NK-92 (cell line): ENCODE measurements around the gene LECT2.

Source experiments
- DNase-seq: peaks from one replicate; lab custom pipeline; 2025; ENCODE audit not compliant: unreplicated experiment; lab: John Stamatoyannopoulos, UW

Gene LECT2

DNA sequence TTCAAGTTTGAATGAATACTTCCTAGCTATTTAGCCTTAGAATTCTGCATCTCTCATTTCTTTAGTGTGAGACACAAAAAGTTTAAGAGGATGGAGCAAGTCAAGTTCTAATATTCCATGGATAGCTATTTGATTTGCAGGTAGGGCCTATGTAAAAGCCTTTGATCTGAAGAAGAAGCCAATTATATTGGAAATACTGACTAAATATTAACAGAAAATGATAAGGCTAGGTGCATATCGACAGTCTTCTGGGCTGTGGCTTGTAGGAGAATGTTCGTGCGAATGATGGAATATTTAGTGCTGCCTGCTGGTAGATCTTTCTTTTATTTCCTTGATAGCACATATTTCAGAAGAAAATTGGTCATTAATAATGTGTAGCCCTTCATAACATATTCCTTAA lies at the start of gene LECT2:
TSS of gene LECT2 (minus strand) at position 85 of the 400 bp plus-strand sequence. CDS start 150 bp downstream, outside the sequence.
- no peak for DNase-seq

DNA sequence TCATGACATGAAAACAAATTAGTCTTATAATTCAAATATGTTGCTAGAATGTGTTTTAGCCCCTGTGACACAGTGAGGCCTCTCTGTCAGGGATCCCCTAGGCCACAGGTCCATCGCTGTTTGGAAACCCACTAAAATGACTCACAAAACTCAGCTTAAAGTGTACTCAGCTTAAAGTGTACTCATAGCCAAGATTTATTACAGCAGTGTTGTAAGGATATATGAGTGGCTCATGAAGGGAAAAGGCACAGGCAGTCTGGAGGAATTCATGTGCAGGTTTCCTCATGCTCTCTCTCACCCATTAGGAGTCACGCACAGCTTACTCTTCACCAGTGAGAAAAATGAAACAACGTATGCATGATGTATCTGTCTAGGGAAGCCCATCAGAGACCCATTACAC lies 49.7 kb upstream of the LECT2 start:
- DNase-seq, result no peak

DNA sequence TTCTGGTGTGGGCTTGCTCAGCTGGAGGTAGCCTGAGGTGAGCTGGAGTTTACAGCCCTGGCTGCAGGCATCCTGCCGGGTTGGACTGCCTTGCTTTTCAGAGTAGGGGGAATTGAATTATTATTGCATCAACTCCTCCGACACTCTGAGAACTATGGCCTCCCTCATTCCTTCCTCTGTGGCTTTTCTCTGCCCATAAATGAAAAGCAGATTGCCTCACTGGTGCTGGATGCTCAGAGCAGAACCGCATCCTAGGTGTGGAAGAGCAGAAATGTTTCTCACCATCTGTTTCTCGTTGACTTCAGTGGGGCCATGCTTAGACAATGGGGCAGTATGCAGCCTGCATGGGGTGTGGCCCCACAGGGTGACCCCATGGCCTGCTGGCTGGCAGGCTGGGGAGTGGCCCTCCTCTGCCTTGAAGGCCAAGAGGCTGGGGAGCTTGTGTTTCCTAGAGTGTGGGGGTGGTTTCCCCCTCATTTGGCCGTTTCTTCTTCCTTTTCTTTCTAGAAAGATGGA lies 46.7 kb upstream of the LECT2 start:
- no peak for DNase-seq

DNA sequence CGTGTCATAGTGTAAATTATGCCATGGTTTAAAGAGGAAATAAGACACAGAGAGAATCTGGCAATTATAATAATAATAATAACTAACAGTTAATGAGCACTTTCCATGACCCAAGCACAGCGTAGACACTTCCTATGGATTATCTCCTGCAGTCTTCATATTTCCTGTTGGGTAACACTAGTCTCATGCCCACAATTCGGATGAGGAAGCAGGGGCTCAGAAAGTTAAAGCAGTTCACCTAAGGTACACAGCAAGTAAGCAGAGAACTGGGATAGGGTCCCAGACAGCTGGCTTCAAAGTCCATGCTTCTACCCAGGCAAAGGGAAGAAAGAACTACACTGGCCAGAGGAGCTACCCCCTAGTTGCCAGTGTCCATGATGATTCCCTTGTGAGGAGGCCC lies 46.1 kb upstream of the LECT2 start:
- no peak for DNase-seq

DNA sequence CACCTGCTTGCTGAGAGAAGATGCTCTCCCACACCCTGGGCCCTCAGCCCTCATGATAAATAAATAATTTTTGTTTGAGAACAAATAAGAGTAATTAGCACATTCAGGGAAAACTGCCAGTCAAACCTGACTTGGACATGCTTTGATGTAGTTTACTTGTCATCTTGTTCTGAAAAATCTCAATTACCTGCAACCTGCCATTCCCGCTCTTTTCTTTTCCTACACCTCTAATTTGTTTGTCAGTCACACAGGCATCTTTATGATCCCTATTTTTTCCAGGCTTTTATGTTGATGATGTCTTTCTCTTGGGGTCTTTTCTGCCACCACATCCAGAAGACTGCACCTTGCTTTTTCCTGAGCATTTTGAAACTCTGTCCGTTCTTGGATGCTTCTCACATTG lies 45.4 kb upstream of the LECT2 start:
- no peak for DNase-seq

DNA sequence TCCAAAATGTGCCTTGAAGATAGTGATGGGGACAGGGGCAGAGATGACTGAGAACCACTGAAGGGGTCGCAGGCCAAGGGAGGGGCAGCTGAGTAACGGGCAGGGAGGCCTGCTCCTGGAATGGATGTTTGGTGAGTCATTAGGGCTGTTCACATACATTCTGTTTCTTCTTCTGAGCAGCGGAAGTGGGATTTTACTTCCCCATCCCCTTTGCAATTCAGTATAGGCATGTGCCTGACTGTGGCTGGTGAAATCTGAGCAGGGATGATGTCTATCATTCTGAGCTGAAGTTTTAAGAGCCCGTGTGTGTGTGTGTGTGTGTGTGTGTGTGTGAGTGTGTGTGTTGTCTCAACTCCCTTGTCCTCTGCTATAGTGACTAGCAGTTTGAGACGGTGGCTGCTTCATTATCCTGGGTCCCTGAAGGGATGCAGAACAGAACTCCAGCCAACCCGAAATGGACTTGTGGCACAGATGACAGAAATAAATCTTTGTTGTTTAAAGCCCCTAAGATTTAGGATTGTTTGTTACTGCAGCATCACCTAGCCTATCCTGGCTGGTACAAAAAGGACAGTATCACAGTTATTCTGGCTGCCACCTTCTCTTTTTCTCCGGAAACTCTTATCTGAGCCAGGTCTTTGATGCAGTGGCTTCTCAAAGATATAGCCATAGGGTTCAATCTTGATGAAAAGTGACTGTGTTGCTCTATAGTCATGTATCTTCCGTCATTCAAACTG lies 44.8 kb upstream of the LECT2 start:
- DNase-seq, result no peak

DNA sequence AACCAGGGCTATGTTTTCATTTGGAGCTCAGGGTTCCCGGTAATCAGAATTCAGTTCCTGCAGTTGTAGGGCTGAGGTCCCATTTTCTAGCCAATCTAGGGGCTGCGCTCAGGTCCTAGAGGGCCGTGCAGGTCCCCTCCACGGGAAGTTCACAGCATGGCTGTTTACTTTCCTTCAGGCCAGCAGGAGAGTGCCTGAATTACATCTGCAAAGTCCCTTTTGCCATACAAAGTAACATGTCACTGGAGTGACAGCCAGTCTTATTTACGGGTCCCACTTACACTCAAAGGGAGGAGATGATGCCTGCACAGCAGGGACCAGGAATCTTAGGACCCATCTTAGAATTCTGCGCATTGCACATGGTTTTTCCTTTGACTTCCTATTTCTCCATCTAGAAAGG lies 44.1 kb upstream of the LECT2 start:
- DNase-seq, result no peak

DNA sequence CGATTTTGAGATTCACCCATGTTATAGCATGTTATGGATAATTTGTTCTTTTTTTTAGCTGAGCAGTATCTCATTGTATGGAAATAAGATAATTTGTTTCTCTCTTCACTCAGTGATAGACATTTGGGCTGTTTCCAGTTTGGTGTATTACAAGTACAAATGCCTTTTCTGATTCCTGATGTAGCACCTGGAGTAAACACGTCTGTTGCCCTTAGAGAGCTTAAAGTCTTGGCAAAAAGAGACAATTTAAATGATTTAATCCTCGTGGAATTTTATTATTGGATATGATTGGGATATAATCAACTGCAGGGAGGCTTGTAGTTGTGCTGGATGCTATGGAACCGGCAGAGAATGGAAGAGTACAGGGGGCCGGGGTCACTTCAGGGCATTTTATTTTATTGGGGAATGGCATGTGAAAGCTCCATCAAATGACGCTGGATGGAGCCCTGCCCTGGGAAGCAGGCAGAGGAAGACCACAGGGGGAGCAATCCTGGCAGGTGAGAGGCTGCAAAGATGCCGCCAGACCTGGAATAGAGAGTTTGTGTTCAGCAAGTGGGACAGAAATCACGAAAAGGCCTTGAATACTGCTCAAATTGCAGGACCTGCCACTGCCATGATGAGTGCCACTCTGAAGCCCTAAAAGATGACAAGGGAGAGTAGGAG lies 43.0 kb upstream of the LECT2 start:
- no peak for DNase-seq

DNA sequence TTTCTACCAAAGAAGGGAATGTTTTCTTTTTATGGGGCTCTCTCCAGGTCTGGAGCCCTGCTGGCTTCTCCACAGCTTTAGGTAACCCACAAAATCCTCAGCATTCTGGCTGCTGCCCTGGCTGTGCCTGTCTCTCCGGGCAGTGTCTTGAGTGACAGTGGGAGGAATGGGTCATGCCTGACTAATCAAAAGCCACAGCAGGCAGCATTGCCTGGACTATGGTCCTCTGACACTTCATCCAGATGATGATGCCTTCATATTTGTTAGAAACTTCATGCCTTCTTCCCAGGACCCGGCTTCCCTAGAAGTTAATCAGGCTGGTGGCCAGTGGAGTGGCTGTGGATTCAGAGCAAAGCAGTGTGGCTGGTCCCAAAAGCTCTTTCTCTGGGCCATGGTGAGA lies 41.8 kb upstream of the LECT2 start:
- DNase-seq, result no peak

DNA sequence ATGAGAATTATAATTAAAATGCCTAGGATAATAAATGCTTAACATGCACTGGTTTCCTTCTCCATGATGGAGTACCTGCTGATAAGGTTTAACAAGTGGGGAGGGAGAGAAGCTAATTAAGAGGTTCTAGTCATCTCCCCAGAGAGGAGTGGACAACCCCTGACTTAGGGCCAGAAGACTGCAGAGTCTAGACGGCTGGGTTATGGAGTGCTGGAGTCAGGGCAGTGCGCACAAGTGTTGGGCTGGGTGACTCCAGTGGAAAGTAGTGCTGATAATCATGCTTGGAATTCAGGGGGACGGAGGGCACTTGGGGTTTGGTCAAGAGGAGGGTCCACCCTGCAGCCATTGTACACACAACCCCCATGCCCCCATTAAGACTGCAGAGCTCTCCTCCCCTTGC lies 41.2 kb upstream of the LECT2 start:
- no peak for DNase-seq

DNA sequence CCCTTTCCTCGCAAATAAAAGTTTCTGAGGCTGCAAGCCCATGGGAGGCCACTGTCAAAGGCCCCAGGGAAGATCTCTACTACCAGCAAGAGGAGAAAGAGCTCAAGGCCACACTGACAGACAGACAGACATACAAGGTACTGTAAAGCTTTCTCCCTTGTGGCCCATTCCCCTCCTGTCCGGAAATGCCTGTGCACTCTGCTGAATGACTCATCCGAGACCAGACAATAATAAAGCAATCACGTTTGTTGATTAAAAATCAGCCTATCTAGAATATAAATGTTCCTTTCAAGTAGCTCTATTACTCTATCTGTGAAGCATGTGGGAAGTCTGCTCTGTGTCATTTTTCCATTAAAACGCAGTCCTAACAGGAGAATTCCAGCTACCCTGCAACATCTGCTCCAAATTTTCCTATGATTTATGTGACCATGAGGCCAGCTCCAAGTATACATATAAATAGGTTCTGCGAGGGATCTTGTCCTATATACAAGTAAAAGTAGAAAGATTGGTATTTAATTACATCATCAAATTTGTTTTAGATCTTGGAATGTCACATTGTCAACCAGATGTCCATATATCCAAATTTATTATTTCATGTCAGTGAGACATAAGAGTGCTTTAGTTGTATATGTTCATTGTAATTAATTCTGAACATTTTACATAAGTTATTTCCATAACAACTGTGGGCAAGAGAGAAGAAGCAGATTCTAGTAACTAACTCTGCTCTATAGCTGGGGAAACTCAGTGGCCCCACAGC lies 39.3 kb upstream of the LECT2 start:
- DNase-seq, result no peak

DNA sequence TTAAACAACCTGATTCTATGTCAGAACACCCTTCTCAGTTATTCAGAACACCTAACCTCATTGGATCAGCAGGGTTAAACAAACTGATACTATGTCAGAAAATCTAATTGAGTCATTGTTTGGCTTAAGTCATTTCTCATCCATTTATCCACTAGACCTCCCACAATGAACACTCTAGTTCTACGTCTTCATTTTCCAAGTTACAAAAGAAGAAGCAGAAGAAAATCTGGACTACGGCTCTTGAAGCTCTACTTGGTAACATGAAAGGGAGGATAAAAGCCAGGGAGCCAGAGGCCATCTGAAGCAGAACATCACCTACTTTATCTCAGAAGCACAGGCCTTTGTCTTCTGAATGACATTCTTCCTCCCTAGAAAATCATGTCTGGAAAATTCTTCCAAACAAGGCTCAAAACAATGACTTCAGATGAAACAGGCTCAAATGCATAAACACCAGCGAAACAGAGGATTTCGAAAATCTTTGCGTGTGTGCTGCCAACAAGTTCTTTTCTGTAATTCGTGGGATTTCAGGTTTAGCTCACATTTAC lies 38.6 kb upstream of the LECT2 start:
- DNase-seq, result no peak

DNA sequence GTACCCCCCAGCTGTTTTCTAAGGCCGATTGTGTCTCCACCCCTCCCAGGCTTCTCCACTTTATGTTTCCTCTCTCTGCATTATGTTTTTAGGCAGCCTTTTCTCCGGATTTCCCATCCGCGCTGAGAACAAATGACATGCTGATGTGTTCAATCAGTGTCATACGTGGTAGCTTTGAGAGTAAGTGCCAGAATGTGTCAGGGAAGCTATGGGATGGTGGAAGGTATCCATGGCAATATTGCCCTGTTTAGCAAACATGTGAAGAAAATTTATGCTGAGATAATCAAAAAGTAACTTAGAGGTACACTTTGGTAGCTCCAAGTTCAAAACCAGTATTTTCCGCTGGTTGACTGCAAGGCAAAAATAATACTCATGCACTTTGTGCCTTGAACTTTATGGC lies 36.6 kb upstream of the LECT2 start:
- DNase-seq, result no peak

DNA sequence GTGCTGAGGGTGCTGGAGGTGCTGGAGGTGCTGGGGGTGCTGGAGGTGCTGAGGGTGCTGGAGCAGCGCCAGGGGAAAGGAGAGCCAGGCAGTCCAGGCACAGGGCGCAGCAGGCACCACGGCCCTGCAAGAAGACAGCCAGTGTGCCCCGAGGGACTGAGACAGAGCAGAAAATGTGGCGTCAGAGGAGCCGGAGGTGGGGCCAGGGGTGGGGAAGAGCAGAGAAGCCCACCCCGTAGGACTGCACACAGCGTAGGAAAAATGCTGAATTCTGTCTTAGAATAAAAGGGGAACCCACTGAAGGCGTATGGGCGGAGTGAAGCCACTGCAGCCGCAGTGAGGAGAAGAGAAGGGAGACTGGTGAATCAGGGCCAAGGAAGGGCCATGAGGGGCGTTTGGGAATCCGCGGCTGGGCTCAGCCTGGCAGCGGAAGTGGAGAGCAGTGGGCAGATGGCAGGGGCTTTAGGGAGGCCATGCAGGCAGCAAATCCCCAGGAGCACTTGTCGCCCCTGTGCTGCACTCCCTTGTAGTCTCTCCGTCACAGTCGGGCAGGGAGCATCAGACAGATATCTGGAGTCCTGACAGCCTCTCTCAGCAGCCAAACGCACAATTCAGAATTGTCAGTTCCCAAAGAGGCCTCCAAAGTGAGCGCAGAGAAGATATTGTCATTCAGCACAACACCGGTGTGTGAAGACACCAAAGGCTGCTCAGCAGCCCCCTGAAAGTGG lies 35.9 kb upstream of the LECT2 start:
- no peak for DNase-seq

DNA sequence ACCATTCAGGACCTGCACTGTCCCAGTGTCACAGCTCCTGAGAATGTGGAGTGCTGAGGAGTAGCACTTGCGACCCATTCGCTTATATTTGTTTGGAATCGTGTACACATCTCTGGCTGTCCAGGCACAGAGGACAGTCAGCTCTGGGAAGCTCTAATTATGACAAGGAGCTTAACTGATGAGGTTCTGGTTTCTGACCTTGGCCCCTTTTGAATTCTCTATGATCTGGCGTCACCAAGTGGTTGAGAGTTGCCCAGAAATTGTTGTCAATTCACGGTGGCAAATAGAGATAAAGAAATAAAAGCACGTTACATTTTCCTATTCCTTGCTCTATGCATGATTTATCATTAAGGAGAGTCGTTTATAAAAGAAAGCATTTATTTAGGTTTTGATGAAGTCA lies 34.9 kb upstream of the LECT2 start:
- no peak for DNase-seq

DNA sequence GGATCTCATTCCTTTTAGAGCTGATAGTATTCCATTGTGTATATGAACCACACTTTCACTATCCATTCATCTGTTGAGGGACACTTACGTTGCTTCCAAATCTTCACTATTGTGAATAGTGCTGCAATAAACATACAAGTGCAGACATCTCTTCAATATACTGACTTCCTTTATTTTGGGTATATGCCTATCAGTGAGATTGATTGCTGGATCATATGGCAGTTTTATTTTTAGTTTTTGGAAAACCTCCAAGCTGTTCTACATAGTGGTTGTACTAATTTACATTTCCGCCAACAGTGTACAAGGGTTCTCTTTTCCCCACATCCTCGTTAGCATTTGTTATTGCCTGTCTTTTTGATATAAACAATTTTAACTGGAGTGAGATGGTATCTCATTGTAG lies 33.8 kb upstream of the LECT2 start:
- DNase-seq, result no peak

DNA sequence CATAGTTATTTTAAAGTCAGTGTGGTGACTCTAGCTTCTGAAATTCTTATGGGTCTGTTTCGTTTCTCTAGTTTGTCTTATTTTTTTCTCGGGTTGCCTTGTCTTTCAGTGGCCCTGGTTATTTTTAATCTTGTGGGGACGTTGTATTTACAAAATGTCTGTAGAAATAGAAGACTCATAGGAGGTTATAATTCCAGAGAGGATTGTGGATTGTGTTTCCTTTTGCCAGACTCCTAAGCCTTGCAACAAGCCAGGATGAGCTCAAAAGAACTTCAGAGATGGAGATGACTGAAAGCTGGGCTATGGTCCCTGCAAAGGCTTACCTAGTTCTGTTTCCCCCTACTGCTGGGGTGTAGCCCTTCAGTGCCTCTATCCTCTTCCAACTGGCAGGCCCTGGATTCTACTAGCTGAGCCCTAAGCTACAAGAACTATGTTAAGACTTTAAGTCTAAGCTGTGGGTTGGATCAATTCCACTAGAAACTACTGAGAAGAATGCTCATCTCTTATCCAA lies 32.2 kb upstream of the LECT2 start:
- DNase-seq, result no peak

DNA sequence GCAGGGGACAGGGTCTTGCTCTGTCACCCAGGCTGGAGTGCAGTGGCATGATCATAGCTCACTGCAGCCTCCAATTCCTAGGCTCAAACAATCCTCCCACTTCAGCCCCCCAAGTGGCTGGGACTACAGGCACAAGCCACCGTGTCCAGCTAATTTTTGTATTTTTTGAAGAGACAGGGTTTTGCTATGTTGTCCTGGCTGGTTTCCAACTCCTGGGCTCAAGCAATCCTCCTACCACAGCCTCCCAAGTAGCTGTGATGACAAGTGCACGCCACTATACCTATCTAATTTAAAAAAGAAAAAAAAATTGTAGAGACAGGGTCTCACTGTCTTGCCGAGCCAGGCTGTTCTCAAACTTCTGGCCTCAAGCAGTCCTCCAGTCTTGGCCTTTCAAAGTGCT lies 31.6 kb upstream of the LECT2 start:
- no peak for DNase-seq

DNA sequence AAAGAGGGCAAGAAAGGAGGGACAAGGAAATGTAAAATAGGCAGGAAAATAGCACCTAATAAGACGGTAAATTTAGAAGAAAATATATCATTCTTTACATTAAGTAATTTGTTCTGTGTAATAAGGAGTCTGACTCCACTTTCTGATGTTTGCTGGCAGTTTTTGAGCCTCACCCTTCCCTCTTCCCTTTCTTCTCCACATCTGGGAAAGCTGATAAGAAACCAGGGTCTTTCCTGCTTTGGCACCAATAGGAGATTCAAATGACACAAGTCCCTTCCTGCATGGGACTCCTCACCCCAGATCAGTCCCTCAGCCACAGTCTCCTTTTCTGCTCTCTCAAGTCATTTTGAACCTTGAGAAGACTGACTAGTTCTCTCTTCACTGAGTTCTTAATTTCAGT lies 31.2 kb upstream of the LECT2 start:
- no peak for DNase-seq

DNA sequence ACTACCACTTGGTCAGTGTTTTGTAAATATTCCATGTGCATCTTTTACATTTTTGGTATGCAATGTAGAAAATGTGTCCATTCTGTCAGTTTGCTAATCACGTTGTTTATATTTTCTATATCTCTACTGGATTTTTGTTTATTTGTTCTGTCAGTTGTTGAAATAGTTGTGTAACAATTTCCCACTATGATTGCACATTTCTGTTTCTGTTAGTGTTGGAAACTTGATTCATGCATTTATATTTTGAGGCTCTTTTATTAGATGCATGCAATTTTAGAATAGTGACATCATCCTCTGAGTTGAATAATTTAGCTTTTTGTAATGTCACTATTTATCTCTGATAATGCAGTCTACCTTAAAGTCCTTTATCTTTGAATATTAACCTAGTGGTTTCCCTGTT lies 25.8 kb upstream of the LECT2 start:
- no peak for DNase-seq

DNA sequence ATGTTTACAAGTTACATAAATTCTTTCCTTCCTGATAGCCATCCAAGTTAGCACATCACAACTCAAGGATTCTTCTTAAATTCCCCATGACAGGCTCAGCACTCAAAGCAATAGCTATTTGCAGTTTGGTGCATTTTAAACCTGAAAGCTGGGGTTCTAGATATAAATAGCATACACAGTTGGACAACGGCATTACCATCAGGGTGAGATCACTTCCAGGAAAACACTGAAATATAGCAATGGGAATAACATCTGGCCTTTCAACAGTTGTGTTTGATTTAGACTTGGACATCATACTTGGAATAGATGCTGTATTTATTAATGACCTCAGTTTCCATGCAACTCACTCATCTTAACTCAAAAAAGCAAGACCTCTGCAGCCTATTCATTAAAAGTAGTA lies 24.7 kb upstream of the LECT2 start:
- no peak for DNase-seq
